Epithelial cell of esophagus (primary cell): ENCODE data around the gene SSTR1.

Experiments used
- DNase-seq: peaks from one replicate; pipeline ENCODE4 v3.0.0; 2010; ENCODE audit warnings: low read depth
- H3K4me3 ChIP-seq: 2 replicates; pipeline ENCODE4 v1.5.1; 2011; ENCODE audit warnings: mild to moderate bottlenecking, low read length, control low read depth
- CTCF ChIP-seq: IDR thresholded peaks from 2 replicates; pipeline ENCODE4 v1.5.1; 2011; ENCODE audit warnings: low read depth, mild to moderate bottlenecking, low read length, control low read depth, inconsistent platforms; ENCODE audit not compliant: insufficient read depth; ENCODE audit errors: missing control alignments

SSTR1 gene

GRCh38 chr14:38238878-38239277 is 31.2 kb downstream of the SSTR1 start:
- TF ChIP-seq CTCF, result no peak
- H3K4me3 ChIP-seq, result no peak overlapping the region
- DNase-seq, result no peak

GRCh38 chr14:38243696-38244240 is 36.1 kb downstream of the SSTR1 start:
- H3K4me3 ChIP-seq, result no peak overlapping the region
- no peak for DNase-seq
- no peak for TF ChIP-seq CTCF

GRCh38 chr14:38248321-38249028 is 40.8 kb downstream of the SSTR1 start:
- H3K4me3 ChIP-seq, result no peak overlapping the region
- TF ChIP-seq CTCF, result no peak
- no peak for DNase-seq

GRCh38 chr14:38250331-38250730 is 42.6 kb downstream of the SSTR1 start:
- DNase-seq, result no peak
- no peak overlapping the region for H3K4me3 ChIP-seq
- no peak for TF ChIP-seq CTCF

- no peak overlapping the region for H3K4me3 ChIP-seq
- no peak for TF ChIP-seq CTCF
- no peak for DNase-seq
These were observed 44.5 kb downstream of the SSTR1 start for GRCh38 chr14:38252066-38252710.

GRCh38 chr14:38253676-38254075 is 46.0 kb downstream of the SSTR1 start:
- no peak for DNase-seq
- TF ChIP-seq CTCF, result no peak
- H3K4me3 ChIP-seq, result no peak overlapping the region
